DLD1 (cell line): ENCODE results near the gene TMEM132C.

Experiments
- in situ Hi-C: cut with HindIII; loops from 2 replicates; pipeline ENCODE4 v1.10.0; 2017; ENCODE audit warnings: low sequenced_read_pairs

Gene TMEM132C

DNA sequence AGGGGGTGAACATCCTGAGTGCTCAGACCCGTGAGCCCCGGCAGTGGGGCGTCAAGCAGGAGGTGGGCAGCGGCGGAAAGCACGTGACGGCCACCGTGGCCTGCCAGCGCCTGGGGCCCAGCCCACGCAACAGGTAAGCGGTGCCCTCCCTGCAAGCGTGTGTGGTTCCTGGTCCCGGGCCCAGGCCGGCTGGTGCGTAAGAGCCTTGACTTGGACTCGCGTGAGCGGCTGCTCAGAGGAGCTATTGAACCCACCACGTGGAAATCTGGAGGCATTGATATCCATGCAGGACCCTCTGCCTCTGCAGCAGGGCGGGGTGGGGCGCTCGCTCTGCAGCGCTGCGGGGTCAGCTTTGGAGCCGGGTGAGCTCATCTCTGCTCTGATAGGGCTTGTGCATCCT lies 277.0 kb downstream of the TMEM132C start:
- in situ Hi-C loops: no loop called here

GRCh38 chr12:128548949-128549348 lies 282.0 kb downstream of the TMEM132C start:
- in situ Hi-C loops: no loop called here

DNA sequence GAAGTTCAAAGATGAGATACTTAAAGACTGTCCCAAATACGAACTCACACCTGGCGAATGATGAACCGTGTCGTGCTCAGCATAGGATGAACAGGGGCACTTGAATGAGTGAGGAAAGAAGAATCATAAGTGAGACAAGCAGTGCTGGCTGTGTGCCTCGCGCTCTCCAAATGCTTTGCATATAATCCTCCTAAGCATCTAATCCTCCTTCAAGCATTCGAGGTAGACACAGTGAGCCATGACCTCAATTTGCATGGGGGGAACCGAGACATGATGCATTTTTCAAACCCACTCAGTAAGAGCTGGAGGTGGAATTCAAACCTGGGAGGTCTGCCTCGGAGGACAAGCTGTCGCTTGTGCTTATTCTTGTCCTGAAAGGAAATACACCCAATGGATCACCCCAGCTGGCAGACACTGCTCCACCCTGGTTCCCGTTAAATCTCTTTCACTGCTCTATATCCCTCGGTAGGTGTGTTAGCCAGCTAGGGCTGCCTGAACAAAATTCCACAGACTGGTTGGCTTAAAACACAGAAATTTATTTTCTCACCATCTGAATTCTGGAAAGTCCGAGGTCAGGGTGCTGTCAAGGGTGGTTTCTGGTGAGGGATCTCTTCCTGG lies 282.7 kb downstream of the TMEM132C start:
- in situ Hi-C loops: no loop called here

GRCh38 chr12:128551266-128551665 lies 284.3 kb downstream of the TMEM132C start:
- in situ Hi-C loops: no loop called here

DNA sequence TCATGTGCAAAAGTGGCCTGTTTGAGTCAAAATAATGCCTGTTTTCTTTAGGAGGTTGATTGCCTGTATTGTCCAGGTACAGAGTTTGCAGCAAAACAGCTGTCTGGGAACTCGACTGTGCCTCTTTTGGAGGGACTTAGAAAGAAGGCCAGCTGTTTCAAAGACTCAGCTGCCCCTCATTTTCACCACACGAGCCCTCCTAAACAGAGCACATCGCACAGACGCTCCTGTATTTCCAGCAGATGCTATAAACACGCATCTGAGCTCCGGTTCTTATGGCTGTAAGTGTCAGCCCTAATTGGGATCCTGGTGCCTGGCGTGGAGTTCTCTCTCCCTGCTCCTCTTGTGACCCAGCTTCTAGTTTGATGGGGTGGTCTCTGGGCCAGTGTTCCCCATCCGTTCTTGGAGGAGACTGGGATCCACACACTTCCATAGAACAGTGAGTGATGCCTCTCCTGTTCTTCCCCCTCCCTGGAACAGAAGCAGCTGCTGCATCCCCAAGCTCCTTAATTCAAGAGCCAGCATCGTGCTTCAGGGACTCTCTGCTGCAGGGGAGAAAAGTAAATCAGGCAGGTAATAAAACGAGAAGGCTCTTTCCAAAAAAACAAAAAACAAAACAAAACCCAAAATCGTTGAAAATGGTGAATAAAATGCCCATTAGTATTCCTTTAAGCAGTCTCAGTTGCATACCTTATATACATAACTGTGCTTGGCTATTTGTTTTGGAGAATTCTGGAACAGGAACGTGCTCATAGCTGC lies 287.8 kb downstream of the TMEM132C start:
- in situ Hi-C loops: no loop called here

DNA sequence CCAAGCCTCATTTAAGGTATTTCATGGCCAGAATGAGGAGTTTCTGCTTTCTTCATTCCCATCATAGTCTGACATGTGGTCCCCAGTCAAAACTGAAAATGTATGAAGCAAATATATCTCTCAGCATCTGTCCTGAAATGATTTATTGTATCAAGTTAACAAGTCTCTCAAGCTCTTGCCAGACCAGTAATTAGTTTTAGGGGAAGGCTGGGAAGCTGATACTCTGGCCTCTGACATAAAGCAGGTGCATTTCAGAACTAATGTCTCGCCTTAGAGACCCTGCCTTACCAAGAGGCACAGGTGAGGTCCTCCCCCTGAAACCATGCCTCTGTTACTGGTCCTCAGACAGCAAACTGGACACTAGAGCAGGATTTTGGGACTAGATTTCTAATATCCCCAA lies 290.3 kb downstream of the TMEM132C start:
- in situ Hi-C loops: no loop called here

GRCh38 chr12:128564956-128565355 lies 298.0 kb downstream of the TMEM132C start:
- in situ Hi-C loops: no loop called here

GRCh38 chr12:128567730-128568129 lies 300.8 kb downstream of the TMEM132C start:
- in situ Hi-C loops: no loop called here

- in situ Hi-C loops: no loop called here
These were observed 303.5 kb downstream of the TMEM132C start for GRCh38 chr12:128570191-128571065.

DNA sequence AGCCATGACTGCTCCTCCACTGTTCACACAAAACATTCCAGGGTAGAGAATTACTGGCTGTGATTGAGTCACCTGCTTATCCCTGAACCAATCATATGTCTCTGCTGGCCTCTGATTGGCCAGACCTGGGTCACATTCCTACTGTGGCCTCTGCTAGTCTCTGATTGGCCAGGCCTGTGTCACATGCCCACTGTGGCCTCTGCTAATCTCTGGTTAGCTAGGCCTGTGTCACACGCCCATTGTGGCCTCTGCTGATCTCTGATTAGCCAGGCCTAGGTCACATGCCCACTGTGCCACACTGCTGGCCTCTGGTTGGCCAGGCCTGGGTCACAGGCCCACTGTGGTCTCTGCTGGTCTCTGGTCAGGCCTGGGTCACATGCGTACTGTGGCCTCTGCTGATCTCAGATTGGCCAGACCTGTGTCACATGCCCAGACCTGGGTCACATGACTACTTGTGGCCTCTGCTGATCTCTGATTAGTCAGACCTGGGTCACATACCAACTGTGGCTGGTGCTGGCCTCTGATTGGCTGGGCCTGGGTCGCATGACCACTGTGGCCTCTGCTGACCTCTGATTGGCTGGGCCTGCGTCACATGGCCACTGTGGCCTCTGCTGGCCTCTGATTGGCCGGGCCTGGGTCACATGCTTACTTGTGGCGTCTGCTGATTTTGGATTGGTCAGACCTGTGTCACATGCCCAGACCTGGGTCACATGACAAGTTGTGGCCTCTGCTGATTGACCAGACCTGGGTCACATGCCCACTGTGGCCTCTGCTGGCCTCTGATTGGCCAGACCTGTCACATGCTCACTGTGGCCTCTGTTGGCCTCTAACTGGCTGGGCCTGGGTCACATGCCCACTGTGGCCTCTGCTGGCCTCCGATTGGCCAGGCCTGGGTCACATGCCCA lies 305.2 kb downstream of the TMEM132C start:
- in situ Hi-C loops: no loop called here

- in situ Hi-C loops: no loop called here
These were observed 306.9 kb downstream of the TMEM132C start for GRCh38 chr12:128573907-128574306.

GRCh38 chr12:128578045-128578444 lies 311.1 kb downstream of the TMEM132C start:
- in situ Hi-C loops: no loop called here

- in situ Hi-C loops: no loop called here
These were observed 314.4 kb downstream of the TMEM132C start for GRCh38 chr12:128581321-128581761.

- in situ Hi-C loops: no loop called here
These were observed 316.5 kb downstream of the TMEM132C start for GRCh38 chr12:128583453-128583852.

GRCh38 chr12:128586451-128587029 lies 319.6 kb downstream of the TMEM132C start:
- in situ Hi-C loops: no loop called here

DNA sequence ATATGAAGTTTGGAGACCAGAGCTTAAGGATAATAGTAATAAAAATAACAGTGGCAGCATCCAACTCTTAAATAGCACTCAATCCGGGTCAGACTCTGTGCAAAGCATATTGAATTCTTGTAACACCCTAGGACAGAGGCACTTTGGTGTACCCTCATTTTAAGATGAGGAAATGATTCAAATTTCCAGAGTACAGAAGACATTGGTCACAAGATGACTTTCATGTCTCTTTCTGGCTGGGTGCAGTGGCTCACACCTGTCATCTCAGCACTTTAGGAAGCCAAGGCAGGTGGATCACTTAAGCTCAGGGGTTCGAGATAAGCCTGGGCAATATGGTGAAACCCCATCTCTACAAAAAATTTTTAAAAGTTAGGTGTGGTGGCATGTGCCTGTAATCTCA lies 320.9 kb downstream of the TMEM132C start:
- in situ Hi-C loops: no loop called here

GRCh38 chr12:128592220-128592744 lies 325.3 kb downstream of the TMEM132C start:
- in situ Hi-C loops: no loop called here

- in situ Hi-C loops: no loop called here
These were observed 327.6 kb downstream of the TMEM132C start for GRCh38 chr12:128594521-128594920.

GRCh38 chr12:128595609-128596008 lies 328.6 kb downstream of the TMEM132C start:
- in situ Hi-C loops: no loop called here

DNA sequence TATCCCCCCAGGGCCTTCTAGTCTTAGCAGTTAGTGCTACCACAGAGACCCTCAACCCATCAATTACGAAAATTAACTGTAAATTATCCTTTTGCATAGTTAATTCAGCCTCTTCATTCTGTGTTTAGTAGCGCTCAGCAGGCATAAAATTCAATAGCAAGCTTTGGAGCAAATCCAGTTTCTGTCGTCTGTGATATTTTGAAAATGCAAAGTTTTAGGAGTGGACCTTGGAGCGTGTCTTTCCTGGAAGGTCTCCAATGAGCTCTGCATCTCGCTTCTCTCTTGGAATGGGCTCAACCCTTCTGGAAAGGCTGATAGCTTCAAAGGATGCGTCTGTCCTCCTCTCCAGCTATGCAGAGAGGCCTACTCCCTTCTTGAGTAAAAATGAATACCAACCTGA lies 333.9 kb downstream of the TMEM132C start:
- in situ Hi-C loops: no loop called here
